Activated gamma-delta T cell (primary cell): ENCODE measurements around the gene KLF4.

ENCODE experiments used
- DNase-seq: peaks from one replicate; lab custom pipeline; 2025; lab: John Stamatoyannopoulos, UW

Gene KLF4

GRCh38 chr9:107487521-107488374 lies 1.8 kb downstream of the KLF4 start:
- DNase-seq, result no peak

GRCh38 chr9:107486674-107487520 lies 2.7 kb downstream of the KLF4 start:
- no peak for DNase-seq

- DNase-seq, result no peak
Observed at GRCh38 chr9:107485458-107486043, 4.0 kb downstream of the KLF4 start.

GRCh38 chr9:107484117-107484723 lies 5.3 kb downstream of the KLF4 start:
- no peak for DNase-seq

GRCh38 chr9:107483666-107484065 lies 5.9 kb downstream of the KLF4 start:
- DNase-seq, result no peak

DNA sequence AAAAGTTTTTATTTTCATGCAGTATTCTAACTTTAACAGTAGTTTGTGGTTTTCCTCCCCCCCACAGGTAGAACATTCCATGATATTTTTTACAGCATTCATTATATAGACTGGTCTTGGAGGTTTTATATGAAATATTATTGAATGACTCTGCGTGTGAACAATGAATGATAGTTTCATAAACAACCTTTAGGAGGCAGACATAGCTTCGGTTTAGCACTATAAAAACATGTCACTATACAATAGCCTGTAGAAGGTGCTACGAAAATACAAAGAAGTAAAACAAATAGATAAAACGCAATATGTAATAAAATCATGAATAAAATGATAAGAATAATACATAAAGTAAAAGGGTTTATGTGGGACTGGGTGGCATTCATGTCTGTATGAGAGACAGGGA lies 8.5 kb downstream of the KLF4 start:
- no peak for DNase-seq

- DNase-seq, result no peak
Observed at GRCh38 chr9:107480386-107480789, 9.2 kb downstream of the KLF4 start.

GRCh38 chr9:107478805-107479204 lies 10.8 kb downstream of the KLF4 start:
- no peak for DNase-seq

DNA sequence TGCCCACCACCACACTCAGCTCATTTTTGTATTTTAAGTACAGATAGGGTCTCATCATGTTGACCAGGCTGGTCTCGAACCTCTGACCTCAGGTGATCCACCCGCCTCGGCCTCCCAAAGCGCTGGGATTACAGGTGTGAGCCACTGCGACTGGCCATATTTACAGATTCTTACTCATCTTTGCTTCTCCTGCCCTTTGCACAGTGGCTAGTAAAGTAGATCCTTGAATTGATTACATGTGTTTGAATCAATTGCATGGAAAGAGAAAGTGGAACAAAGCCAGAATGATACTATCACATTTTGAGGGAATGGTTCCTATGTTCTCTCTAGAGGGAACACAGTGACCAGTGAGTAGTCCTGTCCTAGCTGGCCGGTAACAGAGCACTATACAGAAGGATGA lies 15.4 kb downstream of the KLF4 start:
- DNase-seq, result no peak

- DNase-seq, result no peak
Observed at GRCh38 chr9:107472581-107473340, 16.8 kb downstream of the KLF4 start.

DNA sequence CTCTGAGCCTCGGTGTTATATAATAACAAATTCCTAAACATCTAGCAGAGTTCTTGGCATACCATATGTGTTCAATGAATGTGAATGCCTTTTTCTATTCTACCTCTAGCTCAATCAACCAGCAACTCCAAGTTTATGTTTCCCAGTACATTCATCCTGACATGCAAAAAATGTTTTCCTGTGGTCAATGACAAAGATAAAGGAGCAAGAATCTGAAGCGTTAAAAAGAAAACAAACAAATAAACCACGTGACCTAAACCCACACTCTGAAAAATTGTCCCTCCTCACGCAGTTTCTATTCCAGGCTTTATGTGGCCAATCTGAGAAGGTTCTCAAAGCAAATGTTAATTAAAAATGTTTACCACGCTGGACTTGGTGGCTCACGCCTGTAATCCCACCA lies 18.0 kb downstream of the KLF4 start:
- no peak for DNase-seq

DNA sequence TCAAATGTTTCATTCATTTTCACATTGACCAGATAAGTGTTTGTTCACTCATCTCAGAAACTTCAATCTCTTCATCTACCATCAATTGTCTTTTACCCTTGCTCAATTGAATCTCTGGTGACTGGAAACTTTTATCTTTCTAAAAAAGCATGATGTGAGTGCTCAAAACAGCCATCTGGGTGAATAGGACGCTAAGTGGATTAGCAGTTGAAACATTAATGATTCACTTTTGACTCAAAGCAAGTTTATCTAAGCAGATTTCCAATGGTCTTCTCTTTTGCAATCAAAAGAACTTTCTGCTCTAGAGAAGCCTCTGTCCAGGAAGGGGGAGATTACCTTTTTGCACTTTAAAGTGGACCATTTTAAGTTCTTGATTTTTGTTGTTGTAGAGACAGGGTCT lies 22.2 kb downstream of the KLF4 start:
- no peak for DNase-seq

DNA sequence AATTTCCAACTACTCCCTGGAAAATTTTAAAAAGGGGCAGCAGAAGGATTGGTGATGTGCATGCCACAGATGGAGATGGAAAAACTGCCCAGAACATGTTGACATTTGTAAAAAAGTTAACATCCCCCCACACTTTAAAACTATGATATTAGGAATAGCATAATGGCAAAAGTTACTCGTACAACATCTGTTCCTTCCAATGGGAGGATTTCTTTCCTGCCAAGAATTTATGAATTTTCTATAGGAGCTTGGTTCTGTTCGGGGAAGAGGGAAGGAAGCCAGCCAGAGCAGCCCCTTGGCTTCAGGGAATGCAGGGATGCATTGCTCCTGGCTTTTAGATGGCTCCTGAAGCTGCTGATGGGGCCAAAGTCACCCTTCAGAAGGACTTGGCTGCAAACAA lies 22.7 kb downstream of the KLF4 start:
- DNase-seq, result no peak

- DNase-seq, result no peak
Observed at GRCh38 chr9:107465467-107466451, 23.8 kb downstream of the KLF4 start.

GRCh38 chr9:107464516-107464915 lies 25.1 kb downstream of the KLF4 start:
- no peak for DNase-seq

DNA sequence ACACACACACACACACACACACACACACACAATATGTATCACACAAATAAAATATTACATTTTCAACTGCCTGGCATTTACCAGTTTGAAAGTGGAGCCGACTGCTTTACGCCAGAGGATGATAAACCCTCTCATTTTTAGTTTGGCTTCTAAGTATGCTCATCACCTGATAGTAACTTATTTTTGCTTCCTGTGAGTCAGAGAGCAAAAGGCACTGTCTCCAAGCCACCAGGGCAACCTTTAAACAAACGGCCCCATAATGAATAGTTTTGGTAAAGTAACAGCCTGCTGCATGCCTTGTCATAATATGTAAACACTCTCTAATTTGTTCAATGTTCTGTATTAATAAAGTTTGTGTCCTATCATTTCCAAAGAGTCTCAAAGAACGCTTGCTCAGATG lies 26.9 kb downstream of the KLF4 start:
- DNase-seq, result no peak

- no peak for DNase-seq
Observed at GRCh38 chr9:107460153-107461023, 29.2 kb downstream of the KLF4 start.

DNA sequence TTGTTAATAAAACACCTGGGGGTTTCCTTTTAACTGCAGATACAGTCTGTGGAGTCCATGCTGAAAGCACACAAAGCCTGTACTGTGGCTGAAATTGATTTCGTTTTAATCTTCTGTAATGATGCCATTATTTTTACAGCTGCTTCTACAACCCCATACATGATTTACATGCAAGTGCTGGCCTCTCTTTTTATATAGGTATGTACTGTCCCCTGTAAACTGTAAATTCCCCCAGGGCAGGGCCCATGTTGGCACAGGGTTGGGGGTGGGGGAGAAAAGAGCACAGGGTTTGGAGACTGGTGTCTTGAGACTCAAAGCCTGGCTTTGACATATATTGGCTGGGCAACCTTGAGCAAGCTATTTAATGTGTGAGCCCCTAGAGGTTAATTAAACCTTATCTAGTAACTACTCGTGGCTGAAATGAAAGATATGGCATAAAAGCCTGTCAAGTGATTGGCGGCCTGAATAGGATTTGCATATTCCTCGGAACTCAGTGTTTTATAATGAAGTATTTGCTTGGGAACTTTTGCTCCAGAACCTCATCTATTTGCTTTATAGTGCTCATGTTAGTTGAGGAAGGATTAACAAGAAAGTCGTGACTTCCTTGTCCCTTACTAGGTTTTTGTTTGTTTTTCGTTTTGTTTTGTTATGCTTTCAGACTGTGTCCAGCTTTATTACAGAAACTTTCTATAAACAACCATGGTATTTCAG lies 34.0 kb downstream of the KLF4 start:
- no peak for DNase-seq

DNA sequence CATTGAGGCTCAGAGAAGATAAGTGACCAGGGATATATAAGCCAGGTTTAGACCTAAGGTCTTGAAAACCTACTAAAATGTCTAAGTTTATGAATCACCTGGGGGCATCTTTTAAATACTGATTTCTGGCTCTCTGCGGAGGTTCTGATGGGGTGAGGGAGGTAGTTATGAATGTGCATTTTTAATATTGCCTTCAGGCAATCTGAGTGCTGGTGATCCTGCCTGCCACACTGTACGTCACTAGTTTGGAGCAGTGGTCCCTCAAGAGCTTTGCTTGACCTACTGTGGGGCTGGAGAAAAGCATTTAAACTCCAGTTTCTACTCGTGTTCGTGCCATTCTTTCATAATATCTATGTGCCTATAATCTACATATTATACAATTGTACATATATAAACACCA lies 36.1 kb downstream of the KLF4 start:
- no peak for DNase-seq
